ENCODE measurements around the gene NET1.

Gene NET1

DNA sequence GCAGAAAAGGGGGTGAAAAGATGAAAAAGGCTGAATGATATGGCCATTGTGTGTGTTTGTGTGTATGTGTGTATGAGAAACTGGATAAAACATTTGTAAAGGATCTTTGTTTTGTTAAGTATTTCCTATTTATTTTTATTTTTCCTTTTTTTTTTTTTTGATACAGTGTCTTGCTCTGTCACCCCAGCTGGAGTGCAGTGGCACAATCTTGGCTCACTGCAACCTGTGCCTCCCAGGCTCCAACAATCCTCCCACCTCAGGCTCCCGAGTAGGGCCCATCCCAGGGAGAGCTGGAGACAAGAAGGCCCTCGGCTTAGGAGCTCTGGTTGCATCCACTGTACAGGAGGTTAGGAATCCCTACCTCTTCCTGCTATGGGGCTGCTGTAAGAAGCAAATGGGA lies 93.9 kb downstream of the NET1 start:
- Histone ChIP-seq H3K4me3 (ENCODE audit: low read length) (no peak overlapping the region), H2AFZ (ENCODE audit: low read depth, low read length) (no peak overlapping the region), H3K79me2 (ENCODE audit: low read length) (no peaks in the 10 kb centered on the region), H3K4me2 (ENCODE audit: low read length) (no peak overlapping the region), H3K27ac (ENCODE audit: low read length) (no peak overlapping the region), H3K36me3 (replicated peaks; ENCODE audit: low read depth, low read length) (no peaks in the 10 kb centered on the region), H3K9ac (ENCODE audit: low read length) (no peak overlapping the region), H3K9me3 (ENCODE audit: insufficient read depth, low read length) (no peaks in the 10 kb centered on the region), H3K27me3 (ENCODE audit: low read depth, low read length) (peaks cover 14% of the 10 kb centered on the region), H4K20me1 (ENCODE audit: insufficient read depth, low read length) (no peaks in the 10 kb centered on the region), H3K4me1 (ENCODE audit: low read length) (no peaks in the 10 kb centered on the region)
- TF ChIP-seq, protein P1, sequence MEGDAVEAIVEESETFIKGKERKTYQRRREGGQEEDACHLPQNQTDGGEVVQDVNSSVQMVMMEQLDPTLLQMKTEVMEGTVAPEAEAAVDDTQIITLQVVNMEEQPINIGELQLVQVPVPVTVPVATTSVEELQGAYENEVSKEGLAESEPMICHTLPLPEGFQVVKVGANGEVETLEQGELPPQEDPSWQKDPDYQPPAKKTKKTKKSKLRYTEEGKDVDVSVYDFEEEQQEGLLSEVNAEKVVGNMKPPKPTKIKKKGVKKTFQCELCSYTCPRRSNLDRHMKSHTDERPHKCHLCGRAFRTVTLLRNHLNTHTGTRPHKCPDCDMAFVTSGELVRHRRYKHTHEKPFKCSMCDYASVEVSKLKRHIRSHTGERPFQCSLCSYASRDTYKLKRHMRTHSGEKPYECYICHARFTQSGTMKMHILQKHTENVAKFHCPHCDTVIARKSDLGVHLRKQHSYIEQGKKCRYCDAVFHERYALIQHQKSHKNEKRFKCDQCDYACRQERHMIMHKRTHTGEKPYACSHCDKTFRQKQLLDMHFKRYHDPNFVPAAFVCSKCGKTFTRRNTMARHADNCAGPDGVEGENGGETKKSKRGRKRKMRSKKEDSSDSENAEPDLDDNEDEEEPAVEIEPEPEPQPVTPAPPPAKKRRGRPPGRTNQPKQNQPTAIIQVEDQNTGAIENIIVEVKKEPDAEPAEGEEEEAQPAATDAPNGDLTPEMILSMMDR (IDR thresholded peaks at IDR 0.05; ENCODE audit: low read depth, low read length) = no peak
- no peak for TF ChIP-seq EZH2phosphoT487 (IDR thresholded peaks at IDR 0.05; ENCODE audit: low read depth)

DNA sequence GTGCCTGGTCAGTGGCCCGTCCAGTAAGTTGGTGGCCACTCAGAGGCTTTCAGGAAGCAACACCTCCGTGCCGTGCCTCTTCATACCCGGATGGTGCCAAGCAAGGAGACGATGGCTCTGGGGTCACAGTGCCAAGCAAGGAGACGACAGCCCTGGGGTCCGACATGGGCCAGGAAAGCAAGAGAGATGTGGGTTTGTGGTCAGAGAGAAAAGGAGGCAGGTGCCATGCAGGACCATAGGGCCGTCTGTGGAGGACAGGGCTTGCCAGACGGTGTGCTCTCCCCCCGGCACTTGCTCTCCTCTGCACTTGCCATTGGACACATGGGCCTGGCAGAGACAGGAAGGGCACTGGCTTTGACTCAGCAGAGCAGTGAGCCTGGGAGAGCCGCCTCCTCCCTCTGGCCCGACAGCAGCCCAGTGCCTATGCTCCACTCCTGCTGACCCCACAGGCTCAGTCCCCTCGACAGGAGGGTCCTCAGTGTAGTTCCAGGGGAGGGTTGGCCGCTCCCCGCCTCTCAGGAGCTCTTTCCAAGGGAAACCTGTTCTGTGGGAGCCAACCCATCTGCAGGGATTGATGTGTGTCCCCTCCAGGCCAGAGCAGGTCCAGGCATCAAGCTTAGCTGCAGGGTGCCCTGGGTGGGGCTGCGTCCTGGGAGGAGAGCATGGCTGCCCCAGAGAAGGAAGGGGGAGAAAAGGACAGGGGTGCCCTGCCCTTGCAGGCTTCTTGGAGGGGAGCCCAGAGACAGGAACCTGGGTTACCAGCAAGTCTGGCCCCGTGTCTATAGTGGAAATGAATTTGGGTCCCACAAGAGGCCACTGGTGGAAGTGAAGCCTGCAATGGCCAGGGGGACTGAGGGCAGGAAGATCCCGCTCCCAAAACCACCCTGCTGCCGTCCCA lies 94.6 kb downstream of the NET1 start:
- Histone ChIP-seq H3K4me2 (ENCODE audit: low read length) (no peak overlapping the region), H3K4me3 (ENCODE audit: low read length) (no peak overlapping the region), H3K9ac (ENCODE audit: low read length) (no peak overlapping the region), H3K27me3 (ENCODE audit: low read depth, low read length) (peaks cover 7% of the 10 kb centered on the region), H4K20me1 (ENCODE audit: insufficient read depth, low read length) (no peaks in the 10 kb centered on the region), H3K9me3 (ENCODE audit: insufficient read depth, low read length) (no peaks in the 10 kb centered on the region), H2AFZ (ENCODE audit: low read depth, low read length) (no peak overlapping the region), H3K27ac (ENCODE audit: low read length) (no peak overlapping the region), H3K4me1 (ENCODE audit: low read length) (no peaks in the 10 kb centered on the region), H3K36me3 (replicated peaks; ENCODE audit: low read depth, low read length) (no peaks in the 10 kb centered on the region), H3K79me2 (ENCODE audit: low read length) (no peaks in the 10 kb centered on the region)
- TF ChIP-seq, protein P1 (IDR thresholded peaks at IDR 0.05; ENCODE audit: low read depth, low read length) = no peak

DNA sequence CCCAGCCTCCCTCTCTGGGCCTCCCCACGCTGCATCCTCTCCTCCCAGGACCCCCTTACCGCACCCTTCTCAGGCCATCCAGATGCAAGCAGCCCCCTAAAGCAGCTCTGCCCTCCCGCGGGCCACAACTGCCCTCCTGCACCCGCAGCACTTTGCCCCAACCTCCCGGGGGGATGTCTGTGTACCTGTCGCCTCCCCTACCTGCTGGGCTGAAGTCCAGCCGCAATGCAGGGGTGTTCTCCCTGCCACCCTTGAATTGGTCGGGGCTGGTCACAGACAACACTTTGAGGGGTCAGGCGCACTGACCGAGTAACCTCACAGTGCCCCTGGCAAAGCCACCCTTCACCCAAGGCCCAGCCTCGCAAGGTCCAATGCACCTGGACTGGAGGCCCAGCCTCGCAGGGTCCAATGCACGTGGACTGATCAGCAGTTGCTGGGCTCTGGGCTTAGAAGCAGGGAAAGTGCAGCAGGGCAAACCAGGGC lies 95.3 kb downstream of the NET1 start:
- Histone ChIP-seq H3K4me3 (ENCODE audit: low read length) (no peak overlapping the region), H3K9ac (ENCODE audit: low read length) (no peak overlapping the region), H2AFZ (ENCODE audit: low read depth, low read length) (no peak overlapping the region), H3K36me3 (replicated peaks; ENCODE audit: low read depth, low read length) (no peaks in the 10 kb centered on the region), H3K4me2 (ENCODE audit: low read length) (no peak overlapping the region), H3K27ac (ENCODE audit: low read length) (no peak overlapping the region), H4K20me1 (ENCODE audit: insufficient read depth, low read length) (no peaks in the 10 kb centered on the region), H3K27me3 (ENCODE audit: low read depth, low read length) (peaks cover under 1% of the 10 kb centered on the region), H3K4me1 (ENCODE audit: low read length) (no peaks in the 10 kb centered on the region), H3K9me3 (ENCODE audit: insufficient read depth, low read length) (no peaks in the 10 kb centered on the region), H3K79me2 (ENCODE audit: low read length) (no peaks in the 10 kb centered on the region)
- TF ChIP-seq, protein P1 (IDR thresholded peaks at IDR 0.05; ENCODE audit: low read depth, low read length) = no peak
- no peak for TF ChIP-seq EZH2phosphoT487 (IDR thresholded peaks at IDR 0.05; ENCODE audit: low read depth)

DNA sequence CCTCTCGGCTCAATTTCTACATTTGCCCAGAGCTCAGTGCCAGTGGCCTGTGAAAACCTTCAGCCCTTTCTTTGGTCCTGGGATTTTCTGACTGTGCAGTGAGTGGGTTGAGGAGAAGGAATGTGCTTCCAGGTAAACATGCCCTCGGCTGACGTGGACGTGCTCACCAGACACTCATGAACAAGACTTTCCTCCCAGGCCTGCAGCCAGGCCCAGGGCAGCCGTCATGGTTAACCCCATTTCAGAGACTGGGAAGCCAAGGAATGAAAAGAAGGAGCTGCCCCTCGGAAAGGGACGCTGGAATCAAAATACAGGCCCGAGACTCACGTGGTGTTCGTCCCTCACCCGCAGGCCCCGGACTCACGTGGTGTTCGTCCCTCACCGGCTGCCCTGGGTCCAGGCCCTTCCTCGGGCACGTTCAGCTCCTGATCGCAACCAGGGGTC lies 95.8 kb downstream of the NET1 start:
- Histone ChIP-seq H2AFZ (ENCODE audit: low read depth, low read length) (no peak overlapping the region), H3K4me3 (ENCODE audit: low read length) (no peak overlapping the region), H4K20me1 (ENCODE audit: insufficient read depth, low read length) (no peaks in the 10 kb centered on the region), H3K4me1 (ENCODE audit: low read length) (no peaks in the 10 kb centered on the region), H3K27me3 (ENCODE audit: low read depth, low read length) (no peaks in the 10 kb centered on the region; the same call in 1 of the 2 replicates), H3K9ac (ENCODE audit: low read length) (no peak overlapping the region), H3K36me3 (replicated peaks; ENCODE audit: low read depth, low read length) (no peaks in the 10 kb centered on the region), H3K9me3 (ENCODE audit: insufficient read depth, low read length) (no peaks in the 10 kb centered on the region), H3K79me2 (ENCODE audit: low read length) (no peaks in the 10 kb centered on the region), H3K27ac (ENCODE audit: low read length) (no peak overlapping the region), H3K4me2 (ENCODE audit: low read length) (no peak overlapping the region)
- no peak for TF ChIP-seq EZH2phosphoT487 (IDR thresholded peaks at IDR 0.05; ENCODE audit: low read depth)
- TF ChIP-seq, protein P1 (IDR thresholded peaks at IDR 0.05; ENCODE audit: low read depth, low read length) = no peak
